CD4-positive, alpha-beta T cell treated with Interleukin-4 for 1 hour (primary cell): ENCODE results near the gene TNFRSF8.
A peak's percentile ranks its signal among the peaks of the same experiment; 100 is the strongest.

ENCODE experiments used
- DNase-seq, 2 donors: peaks; one replicate each; pipeline ENCODE4 v3.0.0-alpha.2; 2020 to 2022

Gene TNFRSF8

GRCh38 chr1:12144236-12144635, 81.1 kb downstream of the TNFRSF8 start:
- DNase-seq: no peak

- DNase-seq: no peak
Measured at GRCh38 chr1:12144969-12145368, 81.9 kb downstream of the TNFRSF8 start.

- no peak for DNase-seq
Measured at GRCh38 chr1:12145616-12146342, 82.7 kb downstream of the TNFRSF8 start.

GRCh38 chr1:12146343-12147112, 83.4 kb downstream of the TNFRSF8 start:
- DNase-seq: no peak

GRCh38 chr1:12147201-12147701, 84.1 kb downstream of the TNFRSF8 start:
- DNase-seq: no peak

- no peak for DNase-seq
Measured at GRCh38 chr1:12148160-12148957, 85.3 kb downstream of the TNFRSF8 start.

- no peak for DNase-seq
Measured at GRCh38 chr1:12148958-12149790, 86.1 kb downstream of the TNFRSF8 start.

- no peak for DNase-seq
Measured at GRCh38 chr1:12149791-12150175, 86.7 kb downstream of the TNFRSF8 start.

- peak; percentile 52 to 67 for DNase-seq
Measured at GRCh38 chr1:12150456-12151200, 87.5 kb downstream of the TNFRSF8 start.

GRCh38 chr1:12151465-12151864, 88.4 kb downstream of the TNFRSF8 start:
- no peak for DNase-seq

GRCh38 chr1:12152113-12152891, 89.2 kb downstream of the TNFRSF8 start:
- peak; percentile 23 to 75 for DNase-seq

- DNase-seq: peak; percentile 62 to 88
Measured at GRCh38 chr1:12153181-12153785, 90.2 kb downstream of the TNFRSF8 start.

- no peak for DNase-seq
Measured at GRCh38 chr1:12155328-12155727, 92.2 kb downstream of the TNFRSF8 start.

GRCh38 chr1:12157366-12158231, 94.5 kb downstream of the TNFRSF8 start:
- DNase-seq: peak; percentile 47 to 71

- DNase-seq: peak in 1 of 2 donors; percentile 19
Measured at GRCh38 chr1:12158357-12159092, 95.4 kb downstream of the TNFRSF8 start.

- peak in 1 of 2 donors; percentile 71 for DNase-seq
Measured at GRCh38 chr1:12159816-12160215, 96.7 kb downstream of the TNFRSF8 start.

- DNase-seq: no peak
Measured at GRCh38 chr1:12161324-12161661, 98.2 kb downstream of the TNFRSF8 start.

GRCh38 chr1:12161662-12162458, 98.8 kb downstream of the TNFRSF8 start:
- peak; percentile 84 to 86 for DNase-seq
